HFFc6 (cell line): Measurements from ENCODE around the gene ZNF276. TPM values are rescaled to one million over a fixed set of nuclear protein-coding genes. Genes with fewer than 3 reads are reported as not detected.
"Not testable (repeated sequence)": the region's sequence is repeated elsewhere in the genome, so short reads cannot be mapped to it uniquely, and the experiment has no call there.

Experiments
- DNase-seq: peaks from one replicate; pipeline ENCODE4 v3.0.0-alpha.2; 2018
- H3K27ac Mint-ChIP-seq: 2 replicates; pipeline ENCODE4 v1.8.0; 2020; ENCODE audit warnings: mild to moderate bottlenecking, mixed read lengths
- H3K27me3 Mint-ChIP-seq: 2 replicates; pipeline ENCODE4 v1.8.0; 2021; ENCODE audit warnings: mild to moderate bottlenecking, moderate library complexity, mixed read lengths; ENCODE audit not compliant: insufficient read depth
- H3K36me3 Mint-ChIP-seq: 2 replicates; pipeline ENCODE4 v1.8.0; 2021; ENCODE audit warnings: low read depth, mixed read lengths
- H3K4me1 Mint-ChIP-seq: 2 replicates; pipeline ENCODE4 v1.8.0; 2020; ENCODE audit warnings: low read depth, mixed read lengths
- H3K4me3 Mint-ChIP-seq: 2 replicates; pipeline ENCODE4 v1.8.0; 2020; ENCODE audit warnings: mild to moderate bottlenecking, moderate library complexity, mixed read lengths
- H3K9me3 Mint-ChIP-seq: 2 replicates; pipeline ENCODE4 v1.8.0; 2020; ENCODE audit warnings: mild to moderate bottlenecking, mixed read lengths
- CTCF ChIP-seq: fragments of 200-600 bp; sonication (generic); IDR thresholded peaks from 2 replicates; pipeline ENCODE4 v1.5.0; 2021; ENCODE audit warnings: antibody characterized with exemption, mild to moderate bottlenecking
- long read RNA-seq: library from polyadenylated mRNA; unstranded; transcript quantifications from one replicate; pipeline ENCODE4 v2.0.0, GENCODE V29; 2019
- total RNA-seq, 6 experiments: library from RNA; stranded (reverse); fragmentation: NEBNext Ultra II Directional; extraction: Animal tissue kit (Norgen Biotek cat#: 25700); gene quantifications; 2 replicates in 1 of 6; 3 replicates in 5 of 6; pipeline ENCODE4 v1.2.3, GENCODE V29; 2021

Gene ZNF276
- total RNA-seq = 10 to 100 TPM in 3 of 6 experiments, 1 to 10 TPM in 3; 7.8 to 16.7 (median 9.7) TPM
- long read RNA-seq, partial matches to known transcripts = 1 of 2 reads
- long read RNA-seq, other reads (novel, unspliced or antisense) = 1 of 2 reads

GRCh38 chr16:89720813-89721545 is at the start of gene ZNF276, which contains the start of gene VPS9D1:
TSS of gene ZNF276 (plus strand) at chr16:89721537. CDS start at chr16:89721641, 104 bp downstream.
TSS of gene VPS9D1 (minus strand) at chr16:89720898. CDS start at chr16:89720861, 37 bp downstream.
- Mint-ChIP-seq H3K4me3 (peak within 1 kb of the TSS; percentile 91), H3K36me3 (no peaks in the 10 kb centered on the region; the same call in none of the 2 replicates), H3K4me1 (peaks cover 33% of the 10 kb centered on the region), H3K27ac (peak within 1 kb of the TSS; percentile 92), H3K9me3 (no peaks in the 10 kb centered on the region), H3K27me3 (peaks cover 1% of the 10 kb centered on the region; the same call in 1 of the 2 replicates)
- TF ChIP-seq CTCF = no peak
- peak; percentile 58 for DNase-seq

DNA sequence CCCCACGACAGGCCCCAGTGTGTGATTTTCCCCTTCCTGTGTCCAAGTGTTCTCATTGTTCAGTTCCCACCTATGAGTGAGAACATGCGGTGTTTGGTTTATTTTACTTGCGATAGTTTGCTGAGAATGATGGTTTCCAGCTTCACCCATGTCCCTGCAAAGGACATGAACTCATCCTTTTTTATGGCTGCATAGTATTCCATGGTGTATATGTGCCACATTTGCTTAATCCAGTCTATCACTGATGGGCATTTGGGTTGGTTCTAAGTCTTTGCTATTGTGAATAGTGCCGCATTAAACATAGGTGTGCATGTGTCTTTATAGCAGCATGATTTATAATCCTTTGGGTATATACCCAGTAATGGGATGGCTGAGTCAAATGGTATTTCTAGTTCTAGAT is 49.8 kb upstream of the ZNF276 start:
- not testable (repeated sequence) for H3K27ac Mint-ChIP-seq, H3K9me3 Mint-ChIP-seq, DNase-seq, H3K4me3 Mint-ChIP-seq, H3K36me3 Mint-ChIP-seq, H3K27me3 Mint-ChIP-seq
- H3K4me1 Mint-ChIP-seq = peaks cover 12% of the 10 kb centered on the region

DNA sequence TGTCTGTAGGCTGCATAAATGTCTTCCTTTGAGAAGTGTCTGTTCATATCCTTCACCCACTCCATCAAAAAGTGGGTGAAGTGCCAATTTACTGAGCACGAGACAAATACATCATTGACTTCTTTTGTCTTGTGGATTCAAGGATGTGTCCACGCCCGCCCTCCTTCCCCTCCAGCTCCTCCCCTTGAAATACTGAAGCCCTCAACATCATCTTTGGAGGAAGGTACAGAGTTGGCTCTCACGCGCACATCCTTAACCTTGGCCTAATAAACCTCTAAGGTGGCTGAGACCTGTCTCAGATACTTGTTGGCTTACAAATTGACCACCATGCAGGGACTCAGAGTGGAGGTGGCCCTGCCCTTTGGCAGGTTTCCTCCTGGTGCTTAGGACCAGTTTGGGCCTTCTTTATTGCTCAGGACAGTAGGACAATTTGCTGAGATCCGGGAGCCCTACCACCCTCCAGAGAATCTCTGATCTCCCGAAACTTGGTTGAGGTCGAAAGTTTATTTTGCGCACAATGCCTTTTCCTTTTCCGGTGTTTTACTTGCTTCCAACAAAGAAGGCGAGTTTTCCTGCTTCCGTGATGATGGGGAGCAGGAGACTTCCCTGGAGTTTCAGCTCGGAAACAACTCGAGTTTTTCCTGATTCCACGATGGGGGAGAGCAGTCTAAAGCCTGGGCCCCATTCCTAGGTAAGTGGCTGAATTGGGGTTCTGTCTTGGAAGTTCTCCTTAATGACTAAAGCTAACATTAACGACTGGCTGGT is 49.0 kb upstream of the ZNF276 start:
- H3K27ac Mint-ChIP-seq = no peak overlapping the region
- TF ChIP-seq CTCF = no peak
- H3K9me3 Mint-ChIP-seq = peaks cover 4% of the 10 kb centered on the region; the same call in 1 of the 2 replicates
- H3K27me3 Mint-ChIP-seq = no peaks in the 10 kb centered on the region
- no peak overlapping the region for H3K4me3 Mint-ChIP-seq
- DNase-seq = no peak
- peaks cover 12% of the 10 kb centered on the region for H3K4me1 Mint-ChIP-seq
- H3K36me3 Mint-ChIP-seq = peaks cover 12% of the 10 kb centered on the region

DNA sequence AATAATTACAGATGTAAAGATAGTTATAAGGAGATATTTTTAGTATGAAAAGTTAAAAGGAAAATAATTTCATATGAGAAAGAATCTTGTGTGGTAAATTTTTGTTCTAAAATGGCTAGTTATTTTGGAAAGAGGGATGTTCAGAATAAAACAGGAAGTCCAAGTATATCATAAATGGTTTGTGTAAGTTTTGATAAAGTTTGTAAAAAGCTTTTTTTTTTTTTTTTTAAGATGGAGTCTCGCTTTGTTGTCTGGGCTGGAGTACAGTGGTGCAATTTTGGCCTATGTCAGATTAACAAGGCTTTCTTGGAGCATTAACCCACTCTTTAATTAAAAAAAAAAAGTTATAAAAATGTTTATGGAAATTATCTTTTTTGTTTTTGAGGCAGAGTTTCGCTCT is 43.1 kb upstream of the ZNF276 start:
- Mint-ChIP-seq H3K4me3 (no peak overlapping the region), H3K27ac (no peak overlapping the region), H3K36me3 (peaks cover 31% of the 10 kb centered on the region), H3K27me3 (no peaks in the 10 kb centered on the region), H3K4me1 (no peaks in the 10 kb centered on the region), H3K9me3 (peaks cover 25% of the 10 kb centered on the region)
- TF ChIP-seq CTCF = no peak
- DNase-seq = no peak

DNA sequence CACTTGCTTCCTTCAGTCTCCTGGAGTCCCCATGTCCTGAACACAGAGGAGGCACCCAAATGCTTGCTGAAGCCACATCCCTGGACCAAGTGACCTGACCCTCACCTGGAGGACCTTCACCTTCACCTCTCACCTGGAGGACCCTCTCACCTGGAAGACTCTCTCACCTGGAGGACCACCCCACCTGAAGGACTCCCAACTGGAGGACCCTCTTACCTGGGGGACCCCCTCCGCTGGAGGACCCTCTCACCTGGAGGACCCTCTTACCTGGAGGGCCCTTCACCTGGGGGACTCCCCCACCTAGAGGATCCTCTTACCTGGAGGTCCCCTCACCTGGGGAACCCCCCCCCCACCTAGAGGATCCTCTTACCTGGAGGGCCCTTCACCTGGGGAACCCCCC is 35.4 kb upstream of the ZNF276 start:
- no peak for DNase-seq
- TF ChIP-seq CTCF = no peak
- Mint-ChIP-seq H3K27me3 (peaks cover 8% of the 10 kb centered on the region), H3K9me3 (peaks cover 7% of the 10 kb centered on the region), H3K4me3 (peak overlapping the region; percentile 67; the same call in 1 of the 2 replicates), H3K4me1 (peaks cover 7% of the 10 kb centered on the region), H3K27ac (peak overlapping the region; percentile 63; the same call in 1 of the 2 replicates), H3K36me3 (peaks cover 27% of the 10 kb centered on the region)
